CD4-positive, alpha-beta T cell treated with Interleukin-17A for 1 hour (primary cell): ENCODE data around the gene SLU7.

Experiments
- DNase-seq: peaks from one replicate; pipeline ENCODE4 v3.0.0-alpha.2; 2020

The SLU7 gene

GRCh38 chr5:160418561-160419457 lies at the start of gene SLU7:
TSS of gene SLU7 (minus strand) at chr5:160419081. CDS start at chr5:160415294, 3,787 bp downstream.
- peak; percentile 95 for DNase-seq

DNA sequence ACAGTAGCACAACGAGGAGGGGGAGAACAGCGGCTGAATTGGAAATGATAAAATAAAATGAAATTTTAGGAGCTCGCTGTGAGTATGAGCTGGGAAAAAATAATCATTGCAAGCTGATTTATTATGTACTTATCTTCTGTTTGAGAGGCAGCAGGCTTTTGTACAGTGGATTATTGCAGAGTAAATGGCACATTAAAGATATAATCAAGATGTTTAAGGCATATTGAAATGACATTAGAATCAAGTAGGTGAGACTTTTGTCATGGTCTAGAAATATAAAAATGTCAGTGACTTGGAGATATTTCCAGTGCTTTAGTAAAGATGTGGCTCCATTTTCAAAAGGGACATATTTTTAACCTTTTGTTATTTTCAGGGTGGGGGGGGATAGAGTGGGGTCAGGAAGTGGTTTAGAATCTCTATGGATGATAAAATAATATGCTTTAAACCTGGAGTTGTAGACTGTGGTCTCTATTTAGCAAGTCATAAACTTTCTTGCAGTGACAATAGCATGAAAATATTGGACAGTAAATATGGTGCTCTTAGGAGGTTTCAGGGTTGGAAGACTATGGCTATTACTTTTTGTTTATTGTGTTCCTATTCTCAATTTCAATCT lies 49.6 kb upstream of the SLU7 start:
- DNase-seq = no peak

- peak; percentile 88 for DNase-seq
Observed at GRCh38 chr5:160467555-160468362, 48.9 kb upstream of the SLU7 start.

DNA sequence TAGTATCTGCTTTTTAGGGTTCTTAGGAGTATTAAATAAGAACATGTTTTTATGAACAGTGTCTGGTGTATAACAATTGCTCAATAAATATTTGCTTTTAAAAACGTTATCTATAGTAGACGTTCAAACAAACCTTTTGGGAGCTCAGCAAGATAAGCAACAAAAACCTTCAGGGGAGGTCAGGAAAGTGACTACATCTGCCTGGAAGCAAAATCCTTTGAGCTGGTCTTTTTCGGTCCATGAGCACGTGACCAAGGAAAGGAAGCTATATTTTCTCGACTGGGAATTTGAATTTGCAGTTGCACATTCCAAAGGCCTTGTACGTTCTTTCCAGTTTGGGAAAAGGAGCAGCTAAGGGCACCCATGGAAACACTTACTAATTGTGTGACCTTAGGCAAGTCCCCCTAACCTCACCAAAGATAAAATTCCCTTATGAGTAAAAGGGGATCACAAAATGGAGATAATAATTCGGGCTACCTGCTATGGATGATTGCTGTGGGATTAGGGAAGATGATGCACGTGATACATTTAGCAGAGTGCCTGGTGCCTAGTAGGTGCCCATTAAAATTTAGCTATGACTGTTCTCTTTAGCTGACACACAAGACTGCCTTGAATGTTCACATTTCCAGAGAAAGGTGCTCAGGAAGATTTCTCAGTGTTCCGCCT lies 48.1 kb upstream of the SLU7 start:
- DNase-seq = no peak

GRCh38 chr5:160466116-160466515 lies 47.2 kb upstream of the SLU7 start:
- DNase-seq = no peak

DNA sequence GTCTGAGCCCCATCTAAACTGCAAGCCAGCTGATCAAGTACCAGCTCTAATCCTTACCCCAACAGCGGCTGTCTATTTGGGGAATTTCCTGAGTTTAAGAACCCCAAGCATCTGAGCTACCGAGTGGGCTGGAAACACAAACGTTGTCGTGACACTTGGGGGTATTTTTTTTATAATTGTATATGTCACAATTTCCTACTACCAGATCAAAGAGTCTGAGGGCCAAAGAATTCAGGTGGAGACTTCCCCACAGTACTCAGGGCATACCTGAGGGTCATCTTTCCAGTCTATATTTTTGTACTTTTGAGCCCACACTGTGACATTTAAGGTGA lies 45.6 kb upstream of the SLU7 start:
- no peak for DNase-seq

- no peak for DNase-seq
Observed at GRCh38 chr5:160463740-160464465, 45.0 kb upstream of the SLU7 start.

- DNase-seq = no peak
Observed at GRCh38 chr5:160463227-160463626, 44.3 kb upstream of the SLU7 start.

DNA sequence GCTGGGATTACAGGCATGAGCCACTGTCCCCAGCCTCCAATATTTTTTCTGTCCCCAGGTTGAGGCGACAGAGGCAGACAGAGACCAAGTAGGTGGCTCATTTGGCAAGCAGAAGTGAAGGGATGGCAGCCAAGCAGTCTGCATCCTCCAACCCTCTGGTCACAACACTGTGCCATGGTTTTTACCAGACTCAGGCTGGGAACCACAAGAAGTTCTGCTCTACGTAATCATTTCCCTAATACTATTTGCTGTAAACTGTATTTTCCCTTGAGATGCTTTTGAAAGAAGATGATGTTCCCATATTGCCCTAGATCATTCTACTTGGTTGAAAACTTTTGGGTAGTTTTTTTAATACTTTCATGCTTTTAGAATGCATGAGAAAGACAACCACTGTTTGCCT lies 43.3 kb upstream of the SLU7 start:
- DNase-seq = no peak

DNA sequence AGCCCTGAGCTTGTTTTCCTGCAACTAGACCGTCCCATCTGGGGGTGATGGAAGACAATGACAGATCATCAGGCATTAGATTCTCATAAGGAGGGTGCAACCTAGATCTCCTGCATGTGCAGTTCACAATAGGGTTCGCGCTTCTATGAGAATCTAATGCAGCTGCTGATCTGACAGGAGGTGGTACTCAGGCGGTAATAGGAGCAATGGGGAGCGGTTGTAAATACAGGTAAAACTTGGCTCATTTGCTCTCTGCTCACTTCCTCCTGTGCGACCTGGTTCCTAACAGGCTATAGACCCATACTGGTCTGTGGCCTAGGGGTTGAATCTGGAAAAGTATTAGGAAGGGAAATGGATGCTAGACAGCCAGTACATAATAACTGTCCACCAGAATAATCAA lies 42.5 kb upstream of the SLU7 start:
- DNase-seq = no peak

DNA sequence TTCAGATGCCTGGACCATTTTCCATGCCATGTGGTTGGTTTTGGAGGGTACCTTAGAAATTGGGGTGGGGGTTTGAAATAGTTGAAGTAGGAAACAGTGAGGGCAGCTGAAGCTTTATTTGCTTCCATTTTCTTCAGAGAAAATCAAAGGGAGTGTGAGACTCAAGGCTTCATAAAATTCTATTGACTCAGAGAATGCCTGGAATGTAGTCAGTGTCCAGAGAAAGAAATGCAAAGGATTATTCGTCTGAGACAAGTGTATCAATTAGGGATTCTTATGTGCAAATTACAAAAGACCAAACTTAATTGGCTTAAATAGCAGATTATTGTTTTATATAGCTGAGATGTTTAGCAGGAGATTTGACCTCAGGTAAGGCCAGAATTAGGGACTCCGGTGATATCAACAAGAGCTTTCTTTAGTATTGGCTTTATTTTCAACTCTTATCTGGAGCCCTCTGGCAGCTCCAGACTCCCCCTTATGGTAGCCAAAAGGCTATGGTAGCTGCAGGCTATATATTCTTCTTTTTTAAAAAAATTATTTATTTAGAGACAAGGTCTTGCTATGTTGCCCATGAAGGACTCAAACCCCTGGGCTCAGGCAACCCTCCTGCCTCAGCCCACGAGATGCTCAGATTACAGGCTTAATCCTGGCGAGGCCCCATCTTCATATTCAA lies 41.6 kb upstream of the SLU7 start:
- no peak for DNase-seq

DNA sequence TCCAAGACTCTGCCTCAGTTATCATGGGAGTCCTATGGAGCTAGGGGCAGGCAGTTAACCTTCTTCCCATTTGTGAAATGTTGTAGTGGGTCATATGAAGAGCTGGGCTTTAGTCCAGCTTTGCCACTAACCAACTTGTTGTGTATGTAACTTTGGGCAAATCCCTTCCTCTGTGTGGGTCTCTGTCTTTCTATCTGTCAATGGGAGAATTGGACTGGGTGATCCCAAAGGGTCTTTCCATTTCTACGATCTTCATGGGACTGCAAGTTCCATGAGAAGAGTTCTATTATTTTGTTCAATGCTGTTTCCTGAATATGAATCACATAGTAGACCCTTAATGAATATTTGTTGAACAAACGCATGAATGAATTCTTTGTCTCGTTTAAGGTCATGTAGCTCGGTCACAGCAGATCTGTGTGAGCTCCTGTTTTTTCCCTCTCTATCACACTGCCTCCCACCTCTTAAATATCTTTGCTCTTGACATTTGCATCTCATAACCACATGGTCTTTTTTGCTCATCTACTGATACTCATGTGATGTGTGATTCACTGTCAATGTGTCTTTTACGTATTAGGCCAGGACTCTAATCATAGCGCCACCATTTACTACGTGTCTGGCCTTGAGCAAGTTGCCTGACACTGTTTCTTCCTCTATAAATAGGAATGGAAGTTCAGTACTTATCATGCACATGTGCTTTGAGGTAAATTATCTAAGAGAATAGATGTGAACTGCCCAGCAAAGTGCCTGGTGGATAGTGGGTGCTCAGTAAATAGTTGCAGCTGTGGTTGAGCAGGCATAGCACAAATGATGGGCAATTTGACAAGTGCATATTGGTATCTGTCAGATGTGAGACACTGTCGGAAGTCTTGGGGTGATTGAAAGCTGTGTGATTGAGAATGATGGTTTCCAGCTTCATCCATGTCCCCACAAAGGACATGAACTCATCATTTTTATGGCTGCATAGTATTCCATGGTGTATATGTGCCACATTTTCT lies 40.2 kb upstream of the SLU7 start:
- DNase-seq = no peak

DNA sequence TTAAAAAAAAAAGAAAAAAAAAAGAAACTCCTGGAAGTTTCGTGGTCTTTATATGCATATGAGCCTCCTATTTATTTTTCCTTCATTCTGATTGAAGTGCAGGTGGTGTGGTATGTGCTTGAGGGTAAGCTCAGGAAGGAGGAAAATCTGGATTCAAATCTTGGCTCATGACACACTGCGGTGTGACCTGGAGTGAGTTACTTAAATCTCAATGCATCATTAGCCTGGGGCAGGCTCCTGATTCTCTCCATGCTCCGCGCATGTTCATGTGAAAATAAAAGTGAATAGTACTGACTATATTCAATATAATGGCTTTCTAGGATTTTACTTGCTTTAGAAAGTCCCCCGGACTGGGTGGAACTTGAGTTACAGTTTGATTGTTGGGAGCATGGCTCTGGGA lies 38.4 kb upstream of the SLU7 start:
- no peak for DNase-seq

DNA sequence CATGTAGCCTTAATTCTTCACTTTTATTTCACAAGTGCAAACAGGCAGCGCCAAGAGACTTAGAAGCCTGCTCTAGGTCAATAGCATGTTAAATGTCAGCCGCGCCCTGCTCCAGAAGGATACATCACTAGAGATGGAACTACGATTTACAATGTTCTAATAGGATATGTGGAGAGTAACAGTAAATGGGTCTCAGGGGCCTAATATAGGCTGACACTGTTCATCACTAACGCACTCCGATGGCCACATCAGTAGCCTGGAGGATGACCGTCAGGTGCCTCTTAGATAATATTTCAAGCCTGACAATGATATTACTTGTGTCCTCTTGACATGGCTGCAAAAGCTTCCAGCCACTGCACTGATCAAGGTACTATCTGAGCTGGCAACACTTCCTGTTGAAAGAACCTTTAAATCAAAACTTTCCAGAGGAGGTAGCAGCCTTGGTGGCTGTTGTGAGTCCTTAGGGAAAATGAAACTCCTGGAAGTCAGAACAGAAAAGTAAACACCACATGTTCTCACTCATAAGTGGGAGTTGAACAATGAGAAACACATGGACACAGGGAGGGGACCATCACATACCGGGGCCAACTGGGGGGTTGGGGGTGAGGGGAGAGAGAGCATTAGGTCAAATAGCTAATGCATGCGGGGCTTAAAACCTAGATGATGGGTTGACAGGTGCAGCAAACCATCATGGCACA lies 37.7 kb upstream of the SLU7 start:
- no peak for DNase-seq

- no peak for DNase-seq
Observed at GRCh38 chr5:160455600-160455999, 36.7 kb upstream of the SLU7 start.

- no peak for DNase-seq
Observed at GRCh38 chr5:160453751-160454150, 34.9 kb upstream of the SLU7 start.

DNA sequence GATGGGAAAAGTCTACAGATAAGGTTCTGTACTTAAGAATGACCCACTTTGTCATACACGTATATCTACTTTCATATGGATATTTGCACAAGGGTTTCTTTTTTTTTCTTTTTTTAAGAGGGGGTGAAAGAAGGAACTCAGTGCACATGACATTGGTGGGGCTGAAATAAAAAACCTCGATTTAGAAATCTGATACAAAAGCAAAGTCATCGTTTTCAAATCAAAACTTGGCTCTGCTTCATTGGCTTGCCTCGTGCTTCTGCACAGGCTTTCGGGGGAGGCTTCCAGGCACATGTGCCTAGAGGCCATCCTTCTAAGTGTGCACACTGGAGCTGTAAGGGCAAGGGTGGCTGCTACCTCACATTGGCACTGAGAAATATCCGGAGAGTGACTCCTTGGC lies 33.9 kb upstream of the SLU7 start:
- DNase-seq = no peak

DNA sequence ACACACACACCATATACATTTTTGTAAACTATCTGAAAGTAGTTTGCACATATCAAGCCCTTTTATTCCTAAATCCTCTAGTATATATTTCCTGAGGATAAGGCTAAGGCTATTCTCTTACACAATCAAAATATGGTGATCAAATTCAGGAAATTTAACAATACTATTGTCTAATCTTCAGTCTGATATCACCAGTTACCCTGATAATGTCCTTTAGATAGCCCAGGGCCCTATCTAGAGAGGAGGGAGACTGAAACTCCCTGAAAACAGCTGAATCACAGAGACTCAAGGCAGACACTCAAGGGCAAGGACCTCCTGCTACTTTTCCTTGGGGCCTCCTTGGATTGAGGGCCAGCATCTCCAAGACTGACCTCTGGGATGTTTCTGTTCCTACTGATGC lies 33.2 kb upstream of the SLU7 start:
- DNase-seq = no peak

DNA sequence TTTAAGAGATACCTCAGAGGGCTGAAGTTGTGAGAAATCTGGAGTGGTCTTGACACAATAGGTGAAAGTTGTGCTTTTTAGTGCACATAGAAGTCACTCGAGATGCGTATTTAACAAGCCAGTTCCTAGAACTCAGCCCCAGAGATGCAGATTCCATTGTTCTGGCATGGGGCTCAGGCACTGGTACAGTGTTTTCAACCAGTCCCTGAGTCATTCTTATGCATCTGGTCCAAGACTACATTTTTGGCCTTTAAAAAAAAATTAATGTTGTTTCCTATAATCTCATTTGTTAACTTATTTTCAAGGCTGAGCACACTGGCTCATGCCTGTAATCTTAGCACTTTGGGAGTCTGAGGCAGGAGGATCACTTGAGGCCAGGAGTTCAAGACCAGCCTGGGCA lies 32.4 kb upstream of the SLU7 start:
- DNase-seq = no peak
